ENCODE results near the gene ZNF460. TPM values are rescaled to one million over a fixed set of nuclear protein-coding genes. Genes with fewer than 3 reads are reported as not detected.

The ZNF460 gene
- total RNA-seq, 6 donors from 2014 or later = 37.6 to 88.0 (median 53.6) TPM

DNA sequence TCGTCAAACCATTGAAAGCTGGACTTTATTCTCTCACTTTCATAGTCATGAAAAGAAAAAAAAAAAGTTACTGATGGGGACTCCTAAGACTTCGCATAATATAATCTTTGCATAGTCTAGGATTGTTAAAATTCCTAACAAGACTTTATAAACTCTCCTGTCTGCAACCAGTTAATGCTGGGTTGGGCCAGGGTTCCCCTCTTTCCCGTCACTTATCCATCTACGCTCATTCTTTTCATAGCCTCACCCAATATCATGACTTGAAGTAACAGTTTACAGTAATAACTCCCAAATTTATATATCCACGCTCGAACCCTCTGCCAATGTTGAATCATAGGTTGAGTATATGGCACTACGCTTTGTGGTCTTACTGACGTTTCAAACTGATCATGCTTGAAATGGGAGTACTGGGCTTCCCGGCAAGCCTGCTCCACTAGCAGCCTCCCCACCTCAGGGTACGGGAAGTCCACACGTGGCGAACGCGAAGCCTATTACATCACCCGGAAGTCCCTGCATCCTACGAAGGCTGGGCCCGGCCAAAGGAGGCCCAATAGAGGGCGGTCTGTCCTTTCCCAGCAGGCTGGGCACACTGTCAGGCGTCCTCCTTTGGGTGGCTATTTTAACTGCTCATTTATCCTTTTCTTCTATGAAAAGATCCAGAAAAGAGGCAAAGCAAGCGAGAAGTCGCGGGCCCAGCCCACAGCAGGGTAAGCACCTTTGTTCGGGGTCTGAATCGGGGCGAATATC, 694 bp upstream of the ZNF460 start:
- no peaks in the 10 kb centered on the region for H3K9me3 ChIP-seq
- TF ChIP-seq, protein P1, sequence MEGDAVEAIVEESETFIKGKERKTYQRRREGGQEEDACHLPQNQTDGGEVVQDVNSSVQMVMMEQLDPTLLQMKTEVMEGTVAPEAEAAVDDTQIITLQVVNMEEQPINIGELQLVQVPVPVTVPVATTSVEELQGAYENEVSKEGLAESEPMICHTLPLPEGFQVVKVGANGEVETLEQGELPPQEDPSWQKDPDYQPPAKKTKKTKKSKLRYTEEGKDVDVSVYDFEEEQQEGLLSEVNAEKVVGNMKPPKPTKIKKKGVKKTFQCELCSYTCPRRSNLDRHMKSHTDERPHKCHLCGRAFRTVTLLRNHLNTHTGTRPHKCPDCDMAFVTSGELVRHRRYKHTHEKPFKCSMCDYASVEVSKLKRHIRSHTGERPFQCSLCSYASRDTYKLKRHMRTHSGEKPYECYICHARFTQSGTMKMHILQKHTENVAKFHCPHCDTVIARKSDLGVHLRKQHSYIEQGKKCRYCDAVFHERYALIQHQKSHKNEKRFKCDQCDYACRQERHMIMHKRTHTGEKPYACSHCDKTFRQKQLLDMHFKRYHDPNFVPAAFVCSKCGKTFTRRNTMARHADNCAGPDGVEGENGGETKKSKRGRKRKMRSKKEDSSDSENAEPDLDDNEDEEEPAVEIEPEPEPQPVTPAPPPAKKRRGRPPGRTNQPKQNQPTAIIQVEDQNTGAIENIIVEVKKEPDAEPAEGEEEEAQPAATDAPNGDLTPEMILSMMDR (IDR thresholded peaks at IDR 0.05) = peak in 3 of 6 experiments; percentile 30 to 38 (median 35)
- TF ChIP-seq POLR2AphosphoS5 (IDR thresholded peaks at IDR 0.05) (peak; percentile 96 to 99), EP300 (IDR thresholded peaks at IDR 0.05) (peak; percentile 90 to 97 (median 93)), POLR2A (IDR thresholded peaks at IDR 0.05) (peak in 3 of 4 donors; percentile 49 to 92 (median 65))
- peaks cover 16 to 30% (median 24%) of the 10 kb centered on the region in 4 donors for H3K4me1 ChIP-seq
- no peaks in the 10 kb centered on the region for H3K27me3 ChIP-seq
- H3K27ac ChIP-seq = peak overlapping the region; percentile 93 to 99 (median 96)
- peaks cover 0 to 21% (median 12%) of the 10 kb centered on the region in 4 donors for H3K36me3 ChIP-seq
- DNase-seq = peak in 1 of 2 donors; percentile 92
- 7% methylated on average over 25 of the region's 25 CpGs for WGBS, 2 donors
- H3K4me3 ChIP-seq = peak overlapping the region; percentile 57 to 96 (median 85)
- peak; percentile 97 for ATAC-seq (ENCODE audit: low FRiP score in 2 of 2)

DNA sequence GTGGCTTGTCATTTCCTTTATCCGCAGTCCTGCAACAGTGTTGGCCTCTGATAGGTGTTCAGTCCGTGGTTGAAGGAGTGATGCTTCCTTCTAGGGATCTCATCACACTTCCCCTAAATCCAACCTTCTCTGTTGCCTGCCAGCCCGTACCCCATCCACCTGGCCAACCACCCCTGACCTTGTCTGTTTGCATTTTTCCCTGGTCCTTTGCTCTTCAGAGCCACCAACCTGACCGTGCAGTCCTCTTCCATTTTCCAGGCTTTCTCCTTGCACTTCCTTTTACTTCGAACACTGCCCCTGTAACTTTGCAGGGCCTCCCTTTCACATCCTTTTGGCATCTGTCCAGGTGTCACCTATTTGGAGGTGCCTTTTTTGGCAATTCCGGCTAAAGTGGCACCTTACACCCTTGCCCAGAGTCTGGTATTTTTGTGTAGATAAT, 696 bp downstream of the ZNF460 start:
- Histone ChIP-seq H3K9me3 (peaks cover 0 to 3% (median 0%) of the 10 kb centered on the region in 4 donors), H3K27me3 (no peaks in the 10 kb centered on the region), H3K4me1 (peaks cover 16 to 30% (median 24%) of the 10 kb centered on the region in 4 donors), H3K36me3 (peaks cover 9 to 31% (median 22%) of the 10 kb centered on the region in 4 donors), H3K27ac (peak overlapping the region; percentile 93 to 99 (median 96)), H3K4me3 (peak overlapping the region; percentile 63 to 96 (median 85))
- 2% methylated on average over 6 of the region's 6 CpGs for WGBS, 2 donors
- DNase-seq (no peak), ATAC-seq (ENCODE audit: low FRiP score in 2 of 2) (no peak)
- TF ChIP-seq EP300 (IDR thresholded peaks at IDR 0.05) (no peak), POLR2AphosphoS5 (IDR thresholded peaks at IDR 0.05) (no peak), POLR2A (IDR thresholded peaks at IDR 0.05) (no peak)
- TF ChIP-seq, protein P1 (IDR thresholded peaks at IDR 0.05) = no peak

DNA sequence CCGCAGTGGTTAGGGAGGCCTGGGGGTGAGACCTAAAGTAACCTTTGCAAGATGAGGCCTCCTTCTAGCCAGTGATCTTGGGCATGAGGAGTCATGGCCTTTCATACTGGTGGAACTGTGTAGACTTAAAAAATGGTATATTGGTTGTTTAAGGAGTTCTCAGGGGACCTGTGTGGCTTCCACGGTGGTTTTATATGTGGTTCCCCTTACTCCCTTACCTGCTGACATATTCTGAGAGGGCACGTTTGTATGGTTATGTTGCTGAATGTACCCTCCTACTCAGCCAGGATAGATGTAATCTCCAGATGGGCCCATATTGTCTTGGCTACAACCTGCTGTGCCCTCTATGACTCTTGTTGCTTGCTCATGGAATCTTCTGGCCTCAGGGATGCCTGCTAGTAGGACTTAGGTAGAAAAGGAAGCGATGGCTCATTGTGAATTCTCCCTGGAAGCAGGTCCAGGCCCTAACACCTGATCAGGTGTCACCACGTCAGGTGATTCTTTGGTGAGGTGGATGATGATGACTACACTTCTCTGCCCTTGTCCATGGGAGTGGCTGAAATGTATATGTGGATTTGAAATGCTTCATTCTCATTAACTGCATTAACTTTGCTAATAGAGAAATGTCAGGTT, 1.8 kb downstream of the ZNF460 start:
- ATAC-seq (ENCODE audit: low FRiP score in 2 of 2) = no peak
- 80 to 81% methylated on average over 5 of the region's 5 CpGs for whole genome bisulfite sequencing, 2 donors

DNA sequence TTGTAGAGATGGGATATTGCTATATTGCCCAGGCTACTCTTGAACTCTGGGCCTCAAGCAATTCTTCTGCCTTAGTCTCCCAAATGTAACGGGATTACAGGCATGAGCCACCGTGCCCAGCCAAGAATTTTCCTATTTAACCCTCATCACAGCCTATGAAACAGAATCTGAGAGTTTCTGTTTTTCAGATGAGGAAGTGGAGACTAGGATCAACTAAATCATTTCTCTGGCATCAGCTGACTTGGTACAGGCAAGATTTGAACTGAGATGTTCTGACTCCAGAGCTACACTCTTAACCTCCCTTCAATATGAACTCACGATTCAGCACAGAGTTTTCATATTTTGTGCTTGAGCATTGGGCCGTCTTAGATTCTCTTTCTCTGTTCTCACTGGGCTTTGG, 8.1 kb downstream of the ZNF460 start:
- Histone ChIP-seq H3K4me3 (no peak overlapping the region), H3K27me3 (no peaks in the 10 kb centered on the region), H3K9me3 (peaks cover 19 to 50% (median 46%) of the 10 kb centered on the region in 4 donors), H3K27ac (no peak overlapping the region), H3K4me1 (no peaks in the 10 kb centered on the region), H3K36me3 (peaks cover 56 to 99% (median 96%) of the 10 kb centered on the region in 4 donors)
- no peak for TF ChIP-seq POLR2A (IDR thresholded peaks at IDR 0.05)
- TF ChIP-seq, protein P1 (IDR thresholded peaks at IDR 0.05) = no peak
- no peak for TF ChIP-seq POLR2AphosphoS5 (IDR thresholded peaks at IDR 0.05)
- TF ChIP-seq EP300 (IDR thresholded peaks at IDR 0.05) = no peak
- ATAC-seq (ENCODE audit: low FRiP score in 2 of 2) (no peak), DNase-seq (no peak)
- WGBS, 2 donors = 94 to 96% methylated on average over 4 of the region's 4 CpGs

More for the DNA sequence above, 1.8 kb downstream of the ZNF460 start:
- Histone ChIP-seq H3K27me3 (no peaks in the 10 kb centered on the region), H3K27ac (no peak overlapping the region), H3K4me3 (peak overlapping the region in 2 of 4 donors; percentile 84 to 96), H3K4me1 (peaks cover 16 to 30% (median 24%) of the 10 kb centered on the region in 4 donors), H3K36me3 (peaks cover 14 to 39% (median 33%) of the 10 kb centered on the region in 4 donors), H3K9me3 (peaks cover 0 to 6% (median 0%) of the 10 kb centered on the region in 4 donors)
- no peak for DNase-seq
- TF ChIP-seq POLR2A (IDR thresholded peaks at IDR 0.05) = no peak

DNA sequence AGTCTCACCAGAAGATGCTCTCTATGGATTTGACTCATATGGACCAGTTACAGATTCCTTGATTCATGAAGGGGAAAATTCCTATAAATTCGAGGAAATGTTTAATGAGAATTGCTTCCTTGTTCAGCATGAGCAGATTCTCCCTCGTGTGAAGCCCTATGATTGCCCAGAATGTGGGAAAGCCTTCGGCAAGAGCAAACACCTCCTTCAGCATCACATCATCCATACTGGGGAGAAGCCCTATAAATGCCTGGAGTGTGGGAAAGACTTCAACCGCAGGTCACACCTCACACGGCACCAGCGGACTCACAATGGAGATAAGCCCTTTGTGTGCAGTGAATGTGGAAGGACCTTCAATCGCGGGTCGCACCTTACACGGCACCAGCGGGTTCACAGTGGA, 10.7 kb downstream of the ZNF460 start:
- H3K9me3 ChIP-seq = peaks cover 27 to 60% (median 56%) of the 10 kb centered on the region in 4 donors
- no peak for DNase-seq
- no peaks in the 10 kb centered on the region for H3K27me3 ChIP-seq
- no peak overlapping the region for H3K4me3 ChIP-seq
- no peak for ATAC-seq (ENCODE audit: low FRiP score in 2 of 2)
- peaks cover 47 to 100% (median 84%) of the 10 kb centered on the region in 4 donors for H3K36me3 ChIP-seq
- no peak for TF ChIP-seq EP300 (IDR thresholded peaks at IDR 0.05)
- TF ChIP-seq POLR2AphosphoS5 (IDR thresholded peaks at IDR 0.05) = no peak
- no peak for TF ChIP-seq POLR2A (IDR thresholded peaks at IDR 0.05)
- TF ChIP-seq, protein P1 (IDR thresholded peaks at IDR 0.05) = no peak
- no peak overlapping the region for H3K27ac ChIP-seq
- no peaks in the 10 kb centered on the region for H3K4me1 ChIP-seq
- WGBS, 2 donors = 96 to 97% methylated on average over 8 to 11 of the region's 11 CpGs
